DMS153 (cell line): Measurements from ENCODE around the gene MYNN.

Experiments
- DNase-seq: peaks from one replicate; lab custom pipeline; 2025; lab: John Stamatoyannopoulos, UW

MYNN gene

DNA sequence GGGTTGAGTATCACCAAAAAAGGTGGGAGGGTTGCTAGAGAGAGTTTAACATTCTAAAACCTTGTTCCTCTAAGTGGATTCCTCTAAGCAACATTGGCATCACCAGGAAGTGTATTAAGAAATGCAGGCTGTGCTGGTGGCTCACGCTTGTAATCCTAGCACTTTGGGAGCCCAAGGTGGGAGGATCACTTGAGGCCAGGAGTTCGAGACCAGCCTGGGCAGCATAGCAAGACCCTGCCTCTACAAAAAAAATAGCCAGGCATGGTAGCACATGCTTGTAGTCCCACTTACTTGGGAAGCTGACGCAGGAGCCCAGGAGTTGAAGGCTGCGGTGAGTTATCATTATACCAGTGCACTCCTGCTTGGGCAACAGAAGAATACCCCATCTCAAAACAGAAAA is 4.6 kb downstream of the MYNN start:
- DNase-seq: no peak

DNA sequence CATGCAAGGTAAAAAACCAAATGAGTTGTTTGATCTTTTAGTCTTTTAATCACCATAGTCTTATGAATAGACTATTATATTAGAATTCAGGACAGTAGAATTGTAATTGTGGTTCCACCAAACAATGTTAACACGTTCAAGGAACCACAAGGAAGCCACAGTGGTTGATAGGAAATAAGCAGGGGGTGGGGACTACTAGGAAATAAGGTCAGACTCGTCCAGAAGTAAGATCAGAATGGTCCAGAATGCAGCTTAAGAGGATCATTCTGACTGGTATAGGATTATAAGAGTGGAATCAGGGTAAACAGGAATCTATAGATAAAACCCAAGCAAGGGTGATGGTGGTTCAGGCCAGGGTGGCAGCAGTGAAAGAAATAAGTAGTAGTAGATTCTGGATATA is 7.5 kb downstream of the MYNN start:
- DNase-seq: no peak

DNA sequence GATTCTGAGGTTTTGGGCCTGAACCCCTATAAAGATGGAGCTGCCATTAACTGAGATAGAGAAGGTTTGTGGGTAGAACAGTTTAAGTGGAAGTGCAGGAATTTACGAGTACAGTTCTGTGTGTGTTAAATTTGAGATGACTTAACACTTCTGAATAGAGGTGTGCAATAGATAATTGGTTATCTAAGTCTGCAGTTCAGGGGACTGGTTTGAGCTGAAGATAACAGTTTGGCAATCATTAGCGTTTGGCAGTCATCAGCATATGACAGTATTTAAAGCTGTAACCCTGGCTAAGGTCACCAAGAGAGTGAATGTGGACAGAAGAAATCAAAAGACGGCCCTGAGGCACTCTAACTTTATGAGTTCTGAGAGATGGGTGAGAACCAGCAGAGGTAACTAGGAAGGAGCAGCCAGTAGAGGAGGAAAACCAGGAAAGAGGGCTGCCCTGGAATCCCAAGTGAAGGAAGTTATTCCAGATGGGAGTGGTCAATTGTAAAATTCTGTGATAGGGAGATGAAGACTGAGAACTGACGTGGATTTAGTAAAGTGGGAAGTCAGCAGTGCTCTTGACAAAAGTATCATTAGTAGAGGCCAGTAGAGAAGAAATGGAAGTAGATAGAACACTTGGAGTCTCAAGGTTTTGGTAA is 8.1 kb downstream of the MYNN start:
- no peak for DNase-seq

DNA sequence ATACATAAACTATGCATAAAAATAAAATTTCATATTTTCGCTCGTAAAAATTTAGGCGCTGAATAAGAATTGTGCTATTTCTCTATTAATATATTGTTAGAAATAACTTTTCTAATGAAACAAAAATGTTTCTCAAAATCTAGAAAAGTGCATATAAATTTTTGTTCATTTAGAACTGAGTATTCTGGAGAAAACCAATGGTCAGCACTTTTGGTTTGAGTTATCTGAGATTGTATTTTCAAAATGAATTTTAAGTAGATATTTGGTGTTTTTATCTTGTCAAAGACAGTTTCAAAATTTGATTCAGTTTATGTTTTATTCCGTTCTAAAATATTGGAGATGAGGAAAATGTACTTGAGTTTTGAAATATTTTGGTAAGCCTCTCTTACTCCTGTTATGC is 13.9 kb downstream of the MYNN start:
- no peak for DNase-seq

DNA sequence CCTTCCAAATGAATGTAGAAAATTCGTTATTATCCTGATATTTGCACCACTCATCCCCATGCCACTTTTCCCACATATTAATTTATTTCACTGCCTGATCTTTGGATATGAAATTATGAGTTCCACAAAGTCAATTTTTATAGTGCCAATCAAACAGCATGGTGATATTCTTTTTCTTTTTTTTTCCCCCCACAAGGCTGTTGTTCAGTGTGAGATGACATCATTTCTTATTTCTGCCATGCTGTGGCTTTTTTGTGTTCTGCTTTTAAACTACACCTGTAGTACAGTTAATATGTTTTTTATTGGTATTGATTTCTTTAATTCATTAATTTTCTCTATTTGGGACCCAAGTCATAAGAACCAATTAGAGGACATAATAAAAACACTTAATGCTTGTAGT is 14.6 kb downstream of the MYNN start:
- DNase-seq: no peak

DNA sequence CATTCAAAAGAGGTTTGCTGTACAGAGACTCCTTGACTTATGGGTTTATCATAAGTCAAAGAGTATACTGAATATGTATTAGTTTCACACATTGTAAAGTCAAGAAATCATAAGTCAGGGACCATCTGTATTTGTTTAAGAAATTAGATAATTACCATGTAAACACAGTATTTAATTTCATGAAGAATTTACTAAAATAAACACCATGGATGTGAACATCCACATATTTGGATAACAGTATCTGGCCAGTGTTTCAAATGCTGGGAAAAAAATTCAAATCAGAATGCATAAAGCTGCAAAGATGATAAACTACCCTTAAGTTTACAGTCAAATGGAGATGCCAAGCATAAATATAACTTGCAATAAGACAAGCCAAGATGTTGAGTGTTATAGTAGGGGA is 17.0 kb downstream of the MYNN start:
- no peak for DNase-seq

DNA sequence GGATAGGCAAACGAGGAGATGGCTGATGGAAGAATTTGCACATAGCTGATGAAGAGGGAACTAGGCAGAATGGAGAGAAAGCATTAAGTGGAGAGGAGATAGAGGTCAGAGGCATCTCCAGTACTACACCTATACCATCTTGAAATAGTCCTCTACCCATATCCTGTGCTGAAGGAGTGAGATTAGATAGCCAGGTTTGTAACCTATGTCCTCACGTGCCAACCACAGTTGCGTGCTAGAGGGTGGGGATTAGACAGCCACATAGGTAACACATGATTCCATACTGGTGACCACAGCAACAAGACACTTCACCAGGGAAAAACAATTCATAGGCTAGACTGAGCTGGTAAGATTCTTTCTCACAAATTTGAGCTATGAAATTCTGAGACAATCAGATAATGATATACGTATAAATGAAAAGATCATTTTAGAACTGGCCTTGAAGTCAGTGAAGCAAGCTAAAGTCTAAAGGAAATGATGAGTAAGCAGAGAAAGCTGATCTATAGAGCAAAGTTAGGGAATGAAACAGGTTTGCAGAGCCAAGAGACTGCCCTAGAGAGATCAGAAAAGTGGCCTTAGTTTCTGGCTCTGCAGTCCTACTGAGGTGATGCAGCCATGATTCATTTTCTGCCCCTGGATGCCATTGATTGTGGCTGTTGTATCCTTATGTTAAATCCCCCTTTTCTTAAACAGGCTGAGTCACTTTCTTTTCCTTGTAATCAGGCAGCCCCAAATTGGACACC is 17.7 kb downstream of the MYNN start:
- no peak for DNase-seq

DNA sequence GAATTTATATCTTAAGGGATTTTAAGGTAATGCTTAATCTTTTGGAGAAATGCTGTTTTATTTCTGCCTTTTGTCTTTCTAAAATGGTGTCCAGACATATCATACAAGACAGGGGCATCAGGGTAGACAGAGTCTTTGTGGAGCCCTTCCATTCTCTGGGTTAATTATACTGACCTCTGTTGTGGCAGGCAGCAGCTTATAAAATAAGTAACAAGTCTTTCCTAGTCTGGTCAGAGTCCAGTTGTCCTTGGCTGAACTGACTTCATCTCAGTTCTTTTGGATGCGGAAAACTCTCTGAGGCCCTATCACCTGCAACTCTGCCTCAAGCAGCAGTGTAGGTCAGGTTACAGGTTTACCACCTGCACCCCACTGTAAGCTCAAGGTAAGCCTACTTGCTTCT is 19.2 kb downstream of the MYNN start:
- no peak for DNase-seq

DNA sequence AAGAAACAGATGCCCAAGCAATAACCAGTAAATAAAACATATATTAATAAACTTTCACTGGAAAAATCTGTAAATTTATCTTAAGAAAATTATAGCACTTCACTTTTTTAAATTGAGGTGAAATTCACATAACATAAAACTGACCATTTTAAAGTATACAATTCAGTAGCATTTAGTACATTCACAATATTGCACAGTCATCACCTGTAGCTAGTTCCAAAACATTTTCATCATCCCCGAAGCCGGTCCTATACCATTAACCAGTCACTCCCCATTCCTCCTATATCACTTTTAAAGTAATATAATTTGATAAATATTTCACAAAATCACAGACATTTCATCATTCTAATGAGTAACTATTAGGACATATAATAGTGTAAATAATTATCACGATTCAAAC is 31.5 kb downstream of the MYNN start:
- no peak for DNase-seq

DNA sequence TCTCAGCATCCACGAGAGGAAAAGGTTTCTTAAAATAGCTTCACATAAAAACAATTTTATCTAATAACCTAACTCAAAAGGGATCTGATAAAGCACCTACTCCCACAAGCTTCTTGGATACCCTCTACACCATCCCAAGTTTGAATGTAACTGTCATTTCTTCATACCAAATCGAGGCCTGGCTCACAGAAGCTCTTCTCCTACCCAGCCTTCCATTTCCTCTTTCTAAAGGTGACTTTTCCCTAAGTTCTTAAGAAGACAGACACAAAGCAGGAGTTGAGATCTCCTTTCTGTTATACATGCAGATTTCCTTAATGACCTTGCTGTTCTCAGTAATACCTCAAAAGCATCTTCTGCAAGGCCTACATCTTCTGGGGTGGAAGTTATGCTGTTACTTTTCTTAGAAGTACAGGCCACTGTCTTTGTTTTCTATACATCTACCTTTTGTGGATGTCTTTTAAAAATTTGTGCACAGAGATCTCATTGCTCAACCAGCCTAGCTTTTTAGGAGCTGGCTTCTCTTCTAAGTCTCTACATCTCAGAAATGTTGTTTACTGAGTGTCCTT is 36.1 kb downstream of the MYNN start:
- DNase-seq: no peak

DNA sequence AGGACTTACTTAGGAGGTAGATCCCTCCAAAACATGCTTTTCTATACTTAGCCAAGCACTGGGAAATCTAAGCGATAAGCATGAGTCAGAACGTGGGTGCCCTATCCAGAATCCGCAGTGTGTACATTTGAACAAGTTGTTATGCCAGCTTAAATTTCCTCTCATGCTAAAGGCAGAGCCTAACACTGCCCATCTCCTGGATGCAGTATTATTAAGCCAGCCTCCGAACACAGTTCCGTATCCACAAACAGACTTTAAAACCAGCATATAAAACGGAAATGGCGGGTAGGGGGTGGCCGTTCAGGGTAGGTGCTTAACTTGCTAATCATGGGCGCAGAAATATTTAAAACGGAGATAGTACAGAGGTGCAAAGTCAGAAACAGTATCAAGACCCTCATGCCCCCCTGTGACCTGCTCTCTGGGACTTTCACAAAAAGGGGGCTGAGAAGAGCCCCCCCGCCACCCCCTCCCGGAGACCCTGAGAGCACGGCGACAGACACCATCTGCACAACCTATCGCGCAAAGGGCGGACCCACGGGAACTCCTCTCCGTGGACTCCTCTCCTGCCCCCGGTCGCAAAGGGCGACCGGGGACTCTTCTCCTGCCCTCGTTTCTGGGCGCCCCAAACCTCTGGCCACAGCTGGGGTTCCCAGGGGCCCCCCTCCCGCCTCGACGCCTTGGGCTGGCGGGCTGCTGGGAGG is 38.6 kb downstream of the MYNN start:
- DNase-seq: peak; percentile 47

DNA sequence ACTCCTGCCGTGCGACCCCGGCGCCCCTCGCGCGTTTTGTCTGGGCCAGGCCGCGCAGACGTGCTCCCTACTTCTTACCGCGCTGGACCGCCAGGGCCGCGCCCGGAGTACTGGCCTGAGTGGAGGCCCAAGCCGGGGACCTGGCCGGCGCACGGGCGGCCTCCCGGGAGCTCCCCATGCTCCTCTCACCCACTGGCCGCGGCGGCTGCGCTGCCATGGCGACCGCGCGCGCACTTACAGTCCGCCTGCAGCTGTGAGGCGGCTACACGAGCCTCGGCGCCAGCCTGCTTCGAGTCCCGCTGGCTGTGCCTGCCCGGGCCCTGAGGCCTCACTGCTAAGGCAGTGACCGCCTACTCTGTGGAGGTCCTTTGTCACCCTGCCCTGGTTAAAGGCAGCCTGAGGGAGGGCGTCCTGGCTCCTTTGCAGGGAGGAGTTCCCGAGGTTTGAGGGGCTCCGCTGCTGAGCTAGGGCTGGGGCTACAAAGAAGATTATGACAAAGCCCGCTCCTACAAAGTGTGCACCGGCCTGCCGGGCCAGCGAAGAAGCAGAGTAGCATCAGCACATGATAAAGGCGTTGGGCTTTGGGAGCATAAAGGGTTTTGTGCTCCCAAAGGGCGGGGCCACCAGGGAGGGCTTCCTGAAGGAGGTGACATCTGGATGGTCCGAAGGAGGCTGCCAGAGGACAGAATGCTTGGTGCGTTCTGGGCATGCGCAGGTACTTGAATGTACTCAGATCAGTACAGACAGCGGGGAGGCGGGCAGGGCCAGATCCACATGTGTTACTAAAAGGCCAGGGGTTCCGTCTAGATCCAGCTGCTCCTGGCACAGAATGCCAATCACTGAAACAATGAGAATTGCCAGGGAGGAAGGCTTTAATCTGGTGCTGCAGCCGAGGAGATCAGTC is 39.4 kb downstream of the MYNN start, which contains the start of the genes LRRC34 and LRRIQ4:
LRRC34 (minus strand) TSS at position 573 of the 904 bp plus-strand sequence; CDS start at position 217, 356 bp downstream.
LRRIQ4 (plus strand) TSS at position 539 of the 904 bp plus-strand sequence. CDS start 9,052 bp downstream, outside the sequence.
- DNase-seq: peak; percentile 83

DNA sequence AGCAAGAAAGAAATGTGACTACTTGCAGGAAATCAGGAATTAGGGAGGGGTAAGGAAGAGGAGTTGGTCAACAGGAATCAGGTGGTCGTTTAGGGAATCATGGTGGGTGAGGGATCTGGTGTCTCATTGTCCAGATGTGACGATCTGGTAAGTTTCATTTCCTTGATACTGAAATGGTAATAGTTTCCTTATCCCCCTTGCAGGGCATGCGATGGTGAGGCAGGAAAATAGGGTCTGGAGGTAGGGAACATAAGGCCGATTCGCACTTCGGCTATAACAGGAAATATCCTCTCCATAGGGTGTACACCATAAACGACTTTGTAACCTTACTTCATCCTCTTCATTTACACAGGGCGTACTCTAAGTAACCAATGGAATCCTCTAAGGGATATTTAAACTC is 40.1 kb downstream of the MYNN start:
- no peak for DNase-seq

DNA sequence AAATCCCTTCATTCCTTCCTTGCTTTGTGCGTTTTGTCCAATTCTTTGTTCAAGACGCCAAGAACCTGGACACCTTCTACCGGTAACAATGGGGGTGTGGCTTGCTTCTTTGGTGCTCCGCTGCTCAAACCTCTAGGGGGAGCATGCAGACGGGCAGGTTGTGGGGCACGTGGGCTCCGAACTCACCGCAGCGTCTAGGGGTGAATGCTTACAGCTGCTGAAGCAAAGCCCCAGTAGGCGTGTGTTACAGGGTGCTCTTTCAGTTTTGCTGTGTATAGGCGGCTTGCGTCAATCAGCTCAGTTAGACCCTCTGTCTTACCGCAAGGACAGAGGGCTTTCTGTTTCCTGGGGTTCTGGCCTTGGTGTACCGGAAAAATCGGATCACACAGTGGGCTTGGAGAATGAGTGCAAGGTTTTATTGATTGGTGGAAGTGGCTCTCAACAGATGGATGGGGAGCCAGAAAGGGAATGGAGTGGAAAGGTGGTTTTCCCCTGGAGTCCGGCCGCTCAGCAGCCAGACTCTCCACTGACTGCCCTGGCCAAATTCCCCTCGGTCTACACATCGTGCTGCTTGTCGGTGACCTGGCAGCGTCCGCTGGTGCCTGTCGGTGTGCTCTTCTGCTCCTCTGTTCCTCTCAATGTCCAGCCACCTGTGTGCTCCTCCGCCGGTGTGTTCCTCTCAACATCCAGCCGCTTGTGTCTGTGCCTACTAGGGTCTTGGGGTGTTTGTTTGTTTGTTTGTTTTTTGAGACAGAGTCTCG is 40.7 kb downstream of the MYNN start:
- peak; percentile 67 for DNase-seq

DNA sequence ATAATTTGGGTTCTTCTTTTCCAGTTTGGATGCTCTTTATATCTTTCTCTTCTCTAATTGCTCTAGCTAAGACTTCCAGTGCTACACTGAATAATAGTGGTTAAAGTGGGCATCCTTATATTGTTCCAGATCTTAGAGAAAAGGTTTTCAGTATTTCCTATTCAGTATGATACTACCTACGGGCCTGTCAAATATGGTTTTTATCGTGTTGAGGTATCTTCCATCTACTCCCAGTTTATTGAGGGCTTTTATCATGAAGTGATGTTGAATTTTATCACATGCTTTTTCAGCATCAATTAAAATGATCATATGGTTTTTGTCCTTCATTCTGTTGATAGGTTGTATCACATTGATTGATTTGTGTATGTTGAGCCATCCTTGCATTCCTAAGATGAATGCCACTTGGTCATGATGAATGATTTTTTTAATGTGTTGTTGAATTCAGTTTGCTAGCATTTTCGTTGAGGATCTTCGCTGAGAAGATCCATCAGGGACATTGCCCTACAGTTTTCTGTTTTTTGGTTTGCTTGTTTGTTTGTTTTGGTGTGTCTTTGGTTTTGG is 42.5 kb downstream of the MYNN start:
- no peak for DNase-seq

DNA sequence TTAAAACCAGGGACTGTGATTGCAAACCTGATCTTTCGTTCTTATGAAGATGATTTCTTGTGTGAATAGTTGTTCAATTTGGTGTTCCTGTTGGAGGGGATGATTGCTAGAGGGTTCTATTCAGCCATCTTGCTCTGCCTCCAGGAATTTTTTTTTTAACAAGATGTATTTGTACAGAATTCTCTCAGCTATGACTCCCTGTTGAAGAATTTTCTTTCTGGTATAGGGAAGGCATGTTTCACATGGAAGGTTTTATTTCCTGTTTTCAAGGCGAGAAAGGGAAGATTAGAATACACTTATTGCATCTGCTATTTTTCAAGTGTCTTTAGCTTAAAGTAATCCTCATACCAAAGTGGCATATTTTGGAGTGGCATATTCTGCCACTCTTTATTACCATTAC is 45.1 kb downstream of the MYNN start:
- DNase-seq: no peak

DNA sequence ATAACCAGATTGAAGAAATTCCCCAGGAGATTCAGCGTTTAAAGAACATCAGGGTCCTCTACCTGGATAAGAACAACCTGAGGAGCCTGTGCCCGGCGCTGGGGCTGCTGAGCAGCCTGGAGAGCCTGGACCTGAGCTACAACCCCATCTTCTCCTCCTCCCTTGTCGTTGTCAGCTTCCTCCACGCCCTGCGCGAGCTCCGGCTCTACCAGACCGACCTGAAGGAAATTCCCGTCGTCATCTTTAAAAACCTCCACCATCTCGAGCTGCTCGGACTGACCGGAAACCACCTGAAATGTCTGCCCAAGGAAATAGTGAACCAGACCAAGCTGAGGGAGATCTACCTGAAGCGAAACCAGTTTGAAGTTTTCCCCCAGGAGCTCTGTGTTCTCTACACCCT is 48.9 kb downstream of the MYNN start:
- peak; percentile 31 for DNase-seq

DNA sequence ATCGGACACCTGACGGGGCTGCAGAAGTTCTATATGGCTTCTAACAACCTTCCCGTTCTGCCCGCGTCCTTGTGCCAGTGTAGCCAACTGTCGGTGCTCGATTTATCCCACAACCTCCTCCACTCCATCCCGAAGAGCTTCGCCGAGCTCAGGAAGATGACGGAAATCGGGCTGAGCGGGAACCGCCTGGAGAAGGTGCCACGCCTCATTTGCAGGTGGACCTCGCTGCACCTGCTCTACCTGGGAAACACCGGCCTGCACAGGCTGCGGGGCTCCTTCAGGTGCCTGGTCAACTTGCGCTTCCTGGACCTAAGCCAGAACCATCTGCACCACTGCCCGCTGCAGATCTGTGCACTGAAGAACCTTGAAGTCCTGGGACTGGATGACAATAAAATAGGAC is 49.3 kb downstream of the MYNN start:
- peak; percentile 83 for DNase-seq

DNA sequence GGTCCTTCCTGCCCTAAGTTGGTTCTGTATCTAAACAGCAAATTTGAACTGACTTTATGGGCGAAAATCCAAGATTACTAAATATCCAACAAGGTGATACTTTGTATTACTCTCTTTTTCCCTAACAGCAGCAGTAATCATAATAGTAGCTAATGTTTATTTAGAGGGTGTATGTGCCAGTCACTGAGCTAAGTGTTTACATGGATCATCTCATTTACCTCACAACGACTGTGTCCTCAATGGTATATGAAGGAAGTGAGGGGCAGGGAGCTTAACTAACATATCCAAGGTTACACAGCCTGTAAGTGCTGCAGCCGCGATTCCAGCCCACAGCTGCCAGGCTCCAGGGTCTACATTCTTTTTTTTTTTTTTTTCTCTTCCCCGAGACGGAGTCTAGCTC is 49.8 kb downstream of the MYNN start:
- DNase-seq: peak; percentile 76

DNA sequence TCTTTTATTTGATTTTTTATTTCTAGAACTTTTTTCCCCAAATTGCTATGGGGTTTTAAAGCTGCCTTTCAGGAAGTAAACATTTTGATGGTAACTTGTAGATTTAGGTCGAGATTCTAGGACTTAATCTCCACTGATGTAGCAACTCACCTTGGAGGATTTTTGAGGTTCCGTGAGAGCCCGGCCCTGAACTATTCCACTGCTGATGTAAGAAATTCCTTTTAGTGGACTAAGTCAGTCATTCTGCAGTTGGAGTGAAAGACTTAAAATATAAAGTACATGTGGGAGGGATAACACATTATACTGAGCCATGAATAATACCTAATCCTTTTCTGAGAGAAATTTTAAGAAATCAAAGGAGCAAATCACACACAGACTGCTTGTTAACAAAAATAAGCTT is 52.1 kb downstream of the MYNN start:
- DNase-seq: no peak

DNA sequence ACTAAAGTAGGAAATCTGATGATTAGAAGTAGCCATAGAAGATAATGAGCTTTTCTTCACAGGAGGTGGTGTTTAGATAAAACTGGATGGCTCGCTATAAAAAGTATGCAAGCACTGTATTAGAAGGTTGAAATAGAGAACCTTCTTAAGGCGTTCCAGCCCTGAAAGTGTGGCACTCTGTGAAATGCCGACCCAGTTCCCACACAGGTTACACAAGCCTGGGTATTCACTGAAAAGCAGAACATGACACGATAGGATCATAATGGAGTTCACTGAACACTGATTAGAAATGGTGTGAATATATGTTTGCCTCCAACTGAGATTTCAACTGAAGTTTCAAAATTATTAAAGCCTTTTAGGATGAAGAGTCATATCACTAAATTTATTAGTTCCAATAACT is 54.5 kb downstream of the MYNN start:
- no peak for DNase-seq
